ENCODE measurements around the gene RGS8. TPM values are rescaled to one million over a fixed set of nuclear protein-coding genes. Genes with fewer than 3 reads are reported as not detected.

RGS8 gene
- total RNA-seq, 1 experiment from 2014 or later, result 0.66 TPM

GRCh38 chr1:182682898-182683501 lies 1.4 kb downstream of the RGS8 start:
- Mint-ChIP-seq H3K27ac (no peak overlapping the region), H3K9me3 (no peaks in the 10 kb centered on the region), H3K27me3 (ENCODE audit: low read depth) (peaks cover 19% of the 10 kb centered on the region), H3K4me1 (peaks cover 4% of the 10 kb centered on the region), H3K4me3 (no peak overlapping the region), H3K36me3 (no peaks in the 10 kb centered on the region)
- no peak for DNase-seq (ENCODE audit: low spot score)
- CTCF ChIA-PET, result interaction anchor here (0.6 to 1.5 kb wide), 2 partner anchors 84 to 1763 kb away, joined by 4 read pairs; no protein-coding TSS in a partner anchor
- POLR2A ChIA-PET, result no interaction called here
- TF ChIP-seq, protein P1, sequence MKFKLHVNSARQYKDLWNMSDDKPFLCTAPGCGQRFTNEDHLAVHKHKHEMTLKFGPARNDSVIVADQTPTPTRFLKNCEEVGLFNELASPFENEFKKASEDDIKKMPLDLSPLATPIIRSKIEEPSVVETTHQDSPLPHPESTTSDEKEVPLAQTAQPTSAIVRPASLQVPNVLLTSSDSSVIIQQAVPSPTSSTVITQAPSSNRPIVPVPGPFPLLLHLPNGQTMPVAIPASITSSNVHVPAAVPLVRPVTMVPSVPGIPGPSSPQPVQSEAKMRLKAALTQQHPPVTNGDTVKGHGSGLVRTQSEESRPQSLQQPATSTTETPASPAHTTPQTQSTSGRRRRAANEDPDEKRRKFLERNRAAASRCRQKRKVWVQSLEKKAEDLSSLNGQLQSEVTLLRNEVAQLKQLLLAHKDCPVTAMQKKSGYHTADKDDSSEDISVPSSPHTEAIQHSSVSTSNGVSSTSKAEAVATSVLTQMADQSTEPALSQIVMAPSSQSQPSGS (CRISPR knock-in tag; IDR thresholded peaks at IDR 0.05; ENCODE audit: borderline replicate concordance, low read depth), result no peak
- TF ChIP-seq PRRX2 (CRISPR knock-in tag; IDR thresholded peaks at IDR 0.05) (no peak), OVOL2 (CRISPR knock-in tag; IDR thresholded peaks at IDR 0.05; ENCODE audit: borderline replicate concordance) (no peak), SP1 (CRISPR knock-in tag; conservative IDR thresholded peaks at IDR 0.05) (no peak)
- ATAC-seq, result no peak

- peaks cover 7% of the 10 kb centered on the region for H3K4me1 Mint-ChIP-seq
- DNase-seq (ENCODE audit: low spot score) (no peak), ATAC-seq (no peak)
- no peaks in the 10 kb centered on the region for H3K9me3 Mint-ChIP-seq
- CTCF ChIA-PET, result interaction anchor here (0.6 to 1.5 kb wide), 6 partner anchors 16 to 1762 kb away, joined by 3 to 4 read pairs (median 4); no protein-coding TSS in a partner anchor
- peaks cover 19% of the 10 kb centered on the region for H3K27me3 Mint-ChIP-seq (ENCODE audit: low read depth)
- H3K4me3 Mint-ChIP-seq, result no peak overlapping the region
- POLR2A ChIA-PET, result no interaction called here
- TF ChIP-seq TEAD1 (CRISPR knock-in tag; IDR thresholded peaks at IDR 0.05) (no peak), TEAD4 (CRISPR knock-in tag; IDR thresholded peaks at IDR 0.05) (no peak), FOXK1 (CRISPR knock-in tag; IDR thresholded peaks at IDR 0.05) (no peak), MAX (CRISPR knock-in tag; IDR thresholded peaks at IDR 0.05) (no peak), TP53 (CRISPR knock-in tag; IDR thresholded peaks at IDR 0.05) (no peak), ESRRA (CRISPR knock-in tag; IDR thresholded peaks at IDR 0.05; ENCODE audit: borderline replicate concordance) (no peak), EMX1 (CRISPR knock-in tag; IDR thresholded peaks at IDR 0.05) (no peak), ZNF138 (CRISPR knock-in tag; conservative IDR thresholded peaks at IDR 0.05) (no peak), NFATC4 (CRISPR knock-in tag; IDR thresholded peaks at IDR 0.05) (no peak), NR2C2 (CRISPR knock-in tag; IDR thresholded peaks at IDR 0.05) (no peak), AFF4 (CRISPR knock-in tag; IDR thresholded peaks at IDR 0.05; ENCODE audit: borderline replicate concordance) (no peak), PRRX2 (CRISPR knock-in tag; IDR thresholded peaks at IDR 0.05) (no peak), MXD4 (CRISPR knock-in tag; IDR thresholded peaks at IDR 0.05; ENCODE audit: borderline replicate concordance) (no peak), ATF1 (CRISPR knock-in tag; IDR thresholded peaks at IDR 0.05) (no peak)
- TF ChIP-seq, protein P2, sequence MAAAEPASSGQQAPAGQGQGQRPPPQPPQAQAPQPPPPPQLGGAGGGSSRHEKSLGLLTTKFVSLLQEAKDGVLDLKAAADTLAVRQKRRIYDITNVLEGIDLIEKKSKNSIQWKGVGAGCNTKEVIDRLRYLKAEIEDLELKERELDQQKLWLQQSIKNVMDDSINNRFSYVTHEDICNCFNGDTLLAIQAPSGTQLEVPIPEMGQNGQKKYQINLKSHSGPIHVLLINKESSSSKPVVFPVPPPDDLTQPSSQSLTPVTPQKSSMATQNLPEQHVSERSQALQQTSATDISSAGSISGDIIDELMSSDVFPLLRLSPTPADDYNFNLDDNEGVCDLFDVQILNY (CRISPR knock-in tag; IDR thresholded peaks at IDR 0.05), result no peak
- H3K27ac Mint-ChIP-seq, result no peak overlapping the region
- H3K36me3 Mint-ChIP-seq, result no peaks in the 10 kb centered on the region
Observed at GRCh38 chr1:182682406-182682805, 2.0 kb downstream of the RGS8 start.

Data from WTC11 (cell line).